Mesendoderm (in vitro differentiated cells): ENCODE results near the gene HTATIP2.
"Not testable (repeated sequence)": the region's sequence is repeated elsewhere in the genome, so short reads cannot be mapped to it uniquely, and the experiment has no call there.

Source experiments
- DNase-seq: peaks from one replicate; pipeline ENCODE4 v3.0.0; 2013
- H2AK5ac ChIP-seq: 2 replicates; pipeline ENCODE4 v1.6.1; 2013; ENCODE audit warnings: low read length, inconsistent platforms
- H2BK120ac ChIP-seq: 2 replicates; pipeline ENCODE4 v1.6.1; 2013; ENCODE audit warnings: low read depth, mild to moderate bottlenecking, low read length, moderate library complexity, mixed read lengths
- H2BK15ac ChIP-seq: replicated peaks from 2 replicates; pipeline ENCODE4 v1.6.1; 2013; ENCODE audit warnings: low read depth, mild to moderate bottlenecking, moderate library complexity
- H2BK5ac ChIP-seq: 2 replicates; pipeline ENCODE4 v1.6.1; 2013; ENCODE audit warnings: low read length, inconsistent platforms
- H3K18ac ChIP-seq: 2 replicates; pipeline ENCODE4 v1.6.1; 2013; ENCODE audit warnings: mild to moderate bottlenecking, low read length, mixed read lengths
- H3K23ac ChIP-seq: one replicate; pipeline ENCODE4 v1.6.1; 2013; ENCODE audit warnings: low read length
- H3K27ac ChIP-seq: 2 replicates; pipeline ENCODE4 v1.5.1; 2013; ENCODE audit warnings: low read depth, mild to moderate bottlenecking, inconsistent platforms, low read length, moderate library complexity
- H3K27me3 ChIP-seq: 2 replicates; pipeline ENCODE4 v1.6.1; 2013; ENCODE audit warnings: low read length, control low read depth, mild to moderate bottlenecking, inconsistent platforms; ENCODE audit not compliant: insufficient read depth, poor library complexity
- H3K36me3 ChIP-seq: 2 replicates; pipeline ENCODE4 v1.6.1; 2013; ENCODE audit warnings: low read length, inconsistent platforms; ENCODE audit not compliant: control insufficient read depth, insufficient read depth
- H3K4ac ChIP-seq: one replicate; pipeline ENCODE4 v1.6.1; 2013; ENCODE audit warnings: low read depth, mild to moderate bottlenecking, low read length, moderate library complexity
- H3K4me1 ChIP-seq: 2 replicates; pipeline ENCODE4 v1.6.1; 2013; ENCODE audit warnings: low read depth, low read length, inconsistent platforms; ENCODE audit not compliant: control insufficient read depth
- H3K4me2 ChIP-seq: 2 replicates; pipeline ENCODE4 v1.6.1; 2013; ENCODE audit warnings: low read length
- H3K4me3 ChIP-seq: 2 replicates; pipeline ENCODE4 v1.5.1; 2013; ENCODE audit warnings: mild to moderate bottlenecking, low read length
- H3K56ac ChIP-seq: one replicate; pipeline ENCODE4 v1.6.1; 2013; ENCODE audit warnings: low read length
- H3K79me1 ChIP-seq: 2 replicates; pipeline ENCODE4 v1.6.1; 2013; ENCODE audit warnings: low read length, inconsistent platforms
- H3K79me2 ChIP-seq: 2 replicates; pipeline ENCODE4 v1.6.1; 2013; ENCODE audit warnings: mild to moderate bottlenecking, low read length; ENCODE audit not compliant: control insufficient read depth, insufficient read depth
- H3K9ac ChIP-seq: 2 replicates; pipeline ENCODE4 v1.6.1; 2013; ENCODE audit warnings: low read length, inconsistent platforms
- H4K5ac ChIP-seq: one replicate; pipeline ENCODE4 v1.6.1; 2013; ENCODE audit warnings: low read length
- H4K8ac ChIP-seq: one replicate; pipeline ENCODE4 v1.6.1; 2013; ENCODE audit warnings: low read depth, mild to moderate bottlenecking, control low read depth, low read length, moderate library complexity
- WGBS: extraction: QIAGEN DNeasy Blood & Tissue Kit; methylation state at CpG from one replicate; pipeline ENCODE4 v1.1.7; 2013; ENCODE audit warnings: low lambda C conversion rate, missing lambda C conversion rate; ENCODE audit not compliant: insufficient coverage; ENCODE audit errors: extremely low coverage; 5-methylcytosine and 5-hydroxymethylcytosine counted together

Gene HTATIP2

GRCh38 chr11:20364341-20364792, 853 bp downstream of the HTATIP2 start:
- Histone ChIP-seq H3K79me1 (no peaks in the 10 kb centered on the region), H2BK5ac (no peak overlapping the region), H3K79me2 (no peaks in the 10 kb centered on the region), H3K4me3 (peak overlapping the region; percentile 48), H4K5ac (peak overlapping the region; percentile 36), H3K36me3 (no peaks in the 10 kb centered on the region), H3K56ac (peak overlapping the region; percentile 91), H3K18ac (peak overlapping the region; percentile 92), H3K27me3 (peaks cover 2% of the 10 kb centered on the region), H4K8ac (no peak overlapping the region), H2BK120ac (peak overlapping the region; percentile 37), H2AK5ac (no peak overlapping the region), H3K27ac (peak overlapping the region; percentile 3), H3K4me2 (peak overlapping the region; percentile 82), H2BK15ac (no peak overlapping the region), H3K9ac (peak overlapping the region; percentile 77), H3K4me1 (peaks cover 3% of the 10 kb centered on the region), H3K4ac (no peak overlapping the region), H3K23ac (no peak overlapping the region)
- WGBS = no CpG with 5 or more reads among the region's 6 CpGs
- DNase-seq = no peak

GRCh38 chr11:20365465-20365864, 2.0 kb downstream of the HTATIP2 start:
- H4K5ac ChIP-seq, H3K18ac ChIP-seq, H3K4me3 ChIP-seq: not testable (repeated sequence)

DNA sequence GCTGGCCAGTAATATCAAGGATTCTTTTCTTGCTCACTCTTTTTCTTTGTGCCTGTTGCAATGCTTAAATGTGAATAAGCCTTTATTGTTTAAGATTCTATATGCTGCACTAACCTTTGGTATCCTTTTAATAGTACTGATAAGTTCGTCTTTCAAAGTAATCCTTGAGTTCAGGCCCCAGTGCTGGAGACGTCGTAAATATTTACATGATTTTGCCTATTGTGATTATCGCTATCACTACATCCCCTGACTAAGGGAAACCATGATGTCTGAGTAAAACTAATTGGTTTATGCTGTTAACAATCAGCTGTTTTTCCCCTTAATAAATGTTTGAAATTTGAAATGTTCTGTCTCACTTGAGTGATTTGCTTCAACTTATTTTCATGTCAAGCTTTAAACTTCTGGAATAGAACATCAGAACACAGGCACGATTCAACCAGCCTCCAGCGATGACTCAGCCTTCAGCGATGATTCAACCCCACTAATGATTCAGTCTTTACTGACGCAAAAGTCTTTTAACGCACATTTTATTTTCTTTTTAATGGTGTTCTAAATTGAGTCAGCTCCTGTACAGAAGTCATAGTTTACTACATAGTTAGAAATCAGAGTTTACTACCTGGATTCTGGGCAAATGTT, 3.9 kb downstream of the HTATIP2 start:
- Histone ChIP-seq H3K4me2 (no peak overlapping the region), H2BK120ac (no peak overlapping the region), H4K8ac (no peak overlapping the region), H2AK5ac (no peak overlapping the region), H2BK15ac (no peak overlapping the region), H4K5ac (no peak overlapping the region), H3K4ac (no peak overlapping the region), H3K27ac (no peak overlapping the region), H3K9ac (no peak overlapping the region), H3K4me1 (peaks cover 3% of the 10 kb centered on the region), H3K23ac (no peak overlapping the region), H3K36me3 (no peaks in the 10 kb centered on the region), H3K18ac (no peak overlapping the region), H3K79me1 (no peaks in the 10 kb centered on the region), H3K56ac (no peak overlapping the region), H3K4me3 (no peak overlapping the region), H3K27me3 (peaks cover 2% of the 10 kb centered on the region), H3K79me2 (no peaks in the 10 kb centered on the region), H2BK5ac (no peak overlapping the region)
- DNase-seq = peak; percentile 46
- no CpG with 5 or more reads among the region's 9 CpGs for WGBS

More at GRCh38 chr11:20365465-20365864, 2.0 kb downstream of the HTATIP2 start:
- not testable (repeated sequence) for H2BK120ac ChIP-seq, H2AK5ac ChIP-seq, H3K56ac ChIP-seq, H3K79me2 ChIP-seq, H2BK5ac ChIP-seq, H2BK15ac ChIP-seq, H3K9ac ChIP-seq, H3K79me1 ChIP-seq, H3K4ac ChIP-seq, DNase-seq, H3K27ac ChIP-seq, H4K8ac ChIP-seq, H3K23ac ChIP-seq, H3K4me1 ChIP-seq, H3K36me3 ChIP-seq, H3K27me3 ChIP-seq, H3K4me2 ChIP-seq
- no CpG with 5 or more reads among the region's 6 CpGs for WGBS

DNA sequence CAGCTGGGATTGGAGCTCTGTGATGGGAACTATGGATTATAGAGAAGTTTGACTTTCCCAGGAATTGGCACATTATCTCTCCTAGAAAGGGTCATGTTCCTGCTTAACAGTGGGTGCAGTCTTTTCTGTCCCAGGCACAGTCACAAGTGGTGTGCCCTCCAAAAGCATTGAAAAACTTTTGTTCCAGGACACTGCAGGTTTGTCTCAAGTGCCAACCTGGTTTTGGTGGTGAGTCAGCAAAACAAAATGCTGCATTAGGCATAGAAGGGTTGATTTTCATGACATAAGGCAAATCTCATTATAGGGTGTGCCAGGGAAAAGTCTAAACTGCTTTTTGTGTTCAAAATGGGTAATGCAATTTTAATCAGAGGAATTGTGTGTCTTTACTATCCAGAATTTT, 4.9 kb downstream of the HTATIP2 start:
- H3K27ac ChIP-seq = no peak overlapping the region
- peaks cover 3% of the 10 kb centered on the region for H3K4me1 ChIP-seq
- no peak overlapping the region for H3K23ac ChIP-seq
- no peak overlapping the region for H4K8ac ChIP-seq
- no peaks in the 10 kb centered on the region for H3K79me2 ChIP-seq
- H2BK15ac ChIP-seq = no peak overlapping the region
- no peak overlapping the region for H3K4ac ChIP-seq
- no peak overlapping the region for H2BK120ac ChIP-seq
- no peak overlapping the region for H4K5ac ChIP-seq
- H2AK5ac ChIP-seq = no peak overlapping the region
- no peak overlapping the region for H3K4me3 ChIP-seq
- no peak overlapping the region for H3K4me2 ChIP-seq
- no peaks in the 10 kb centered on the region for H3K27me3 ChIP-seq
- H2BK5ac ChIP-seq = no peak overlapping the region
- no peak for DNase-seq
- no peak overlapping the region for H3K56ac ChIP-seq
- H3K9ac ChIP-seq = no peak overlapping the region
- H3K18ac ChIP-seq = no peak overlapping the region
- H3K79me1 ChIP-seq = no peaks in the 10 kb centered on the region
- no peaks in the 10 kb centered on the region for H3K36me3 ChIP-seq

GRCh38 chr11:20369826-20370225, 6.3 kb downstream of the HTATIP2 start:
- Histone ChIP-seq H3K79me2 (no peaks in the 10 kb centered on the region), H2BK15ac (no peak overlapping the region), H2AK5ac (no peak overlapping the region), H3K4me3 (no peak overlapping the region), H2BK5ac (no peak overlapping the region), H4K5ac (no peak overlapping the region), H3K4me1 (no peaks in the 10 kb centered on the region), H3K27ac (no peak overlapping the region), H2BK120ac (no peak overlapping the region), H3K23ac (no peak overlapping the region), H3K4ac (no peak overlapping the region), H3K9ac (no peak overlapping the region), H3K79me1 (no peaks in the 10 kb centered on the region), H3K4me2 (no peak overlapping the region), H3K36me3 (no peaks in the 10 kb centered on the region), H3K18ac (no peak overlapping the region), H4K8ac (no peak overlapping the region), H3K27me3 (no peaks in the 10 kb centered on the region), H3K56ac (no peak overlapping the region)
- no peak for DNase-seq

DNA sequence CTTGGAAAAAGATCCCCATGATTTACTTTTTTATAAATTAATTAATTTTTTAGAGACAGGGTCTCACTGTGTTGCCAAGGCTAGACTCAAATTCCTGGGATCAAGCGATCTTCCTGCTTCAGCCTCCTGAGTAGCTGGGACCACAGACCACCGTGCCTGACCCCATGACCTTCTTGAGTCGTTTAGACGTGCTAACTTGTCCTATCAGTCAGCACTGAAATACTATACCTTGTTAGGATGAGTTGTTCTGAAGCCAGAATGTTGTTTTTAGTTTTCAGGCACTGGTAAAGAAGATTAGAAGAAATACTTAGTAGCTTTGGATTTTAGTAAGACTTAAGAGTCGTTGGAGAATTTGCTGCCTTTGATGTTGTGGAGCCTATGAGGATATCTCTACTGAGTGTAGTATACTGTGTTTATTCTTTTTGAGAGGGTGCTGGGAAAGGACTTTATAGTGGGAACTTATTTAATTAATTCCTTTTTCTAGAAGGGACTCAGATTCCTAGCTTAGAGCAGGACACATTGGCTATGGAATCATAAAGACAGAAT, 8.6 kb downstream of the HTATIP2 start:
- no CpG with 5 or more reads among the region's 5 CpGs for WGBS
- Histone ChIP-seq H3K27ac (no peak overlapping the region), H3K4ac (no peak overlapping the region), H3K36me3 (no peaks in the 10 kb centered on the region), H3K27me3 (no peaks in the 10 kb centered on the region), H3K4me1 (no peaks in the 10 kb centered on the region), H3K9ac (no peak overlapping the region), H3K79me1 (no peaks in the 10 kb centered on the region), H2AK5ac (no peak overlapping the region), H2BK15ac (no peak overlapping the region), H3K56ac (no peak overlapping the region), H3K4me2 (no peak overlapping the region), H3K4me3 (no peak overlapping the region), H4K8ac (no peak overlapping the region), H3K23ac (no peak overlapping the region), H4K5ac (no peak overlapping the region), H3K79me2 (no peaks in the 10 kb centered on the region), H2BK5ac (no peak overlapping the region), H3K18ac (no peak overlapping the region), H2BK120ac (no peak overlapping the region)
- no peak for DNase-seq
